Measurements from ENCODE around the gene CD81. TPM values are rescaled to one million over a fixed set of nuclear protein-coding genes. Genes with fewer than 3 reads are reported as not detected.

The CD81 gene
- total and polyA plus RNA-seq, 7 donors, result 75.9 to 155 (median 112) TPM

DNA sequence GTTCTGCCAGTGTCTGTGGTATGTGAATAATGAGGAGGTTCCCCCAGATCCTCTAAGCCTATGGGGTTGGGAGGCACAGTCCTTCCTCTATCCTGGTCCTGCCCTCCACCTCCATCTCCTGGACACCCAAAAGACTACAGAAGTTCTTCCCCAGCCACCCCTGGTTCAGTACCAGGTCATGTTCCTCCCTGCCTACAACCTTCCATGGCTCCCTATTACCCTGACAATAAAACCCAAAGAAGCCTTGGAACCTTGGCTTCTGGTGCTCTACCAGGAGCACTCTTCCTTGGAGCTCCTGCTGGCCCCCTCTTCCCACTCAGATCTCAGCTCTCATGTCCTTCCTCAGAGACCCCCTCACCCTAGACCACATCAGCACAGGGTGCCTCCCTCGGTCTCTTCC, 54.3 kb downstream of the CD81 start:
- H3K27me3 ChIP-seq (ENCODE audit: insufficient read depth in 3 of 3, low read length in 2 of 3), result peaks cover 0 to 5% (median 3%) of the 10 kb centered on the region in 3 donors
- DNase-seq (peak in 1 of 2 donors; percentile 8), ATAC-seq (no peak)
- intact Hi-C loops (cut with DNase I), result loop anchor here in 1 of 2 donors (5.0 kb wide), 1 partner anchor 91 kb away; no protein-coding TSS in a partner anchor
- H3K4me1 ChIP-seq, result no peaks in the 10 kb centered on the region
- H3K4me3 ChIP-seq, result no peak overlapping the region
- 60 to 79% (median 78%) methylated on average over 1 of the region's 1 CpG for WGBS, 3 donors
- no peak for TF ChIP-seq CTCF (IDR thresholded peaks at IDR 0.05)
- no peak overlapping the region for H3K27ac ChIP-seq
- H3K36me3 ChIP-seq (ENCODE audit: insufficient read depth in 1 of 2, low read depth in 1 of 2), result no peaks in the 10 kb centered on the region
- no peaks in the 10 kb centered on the region for H3K9me3 ChIP-seq

DNA sequence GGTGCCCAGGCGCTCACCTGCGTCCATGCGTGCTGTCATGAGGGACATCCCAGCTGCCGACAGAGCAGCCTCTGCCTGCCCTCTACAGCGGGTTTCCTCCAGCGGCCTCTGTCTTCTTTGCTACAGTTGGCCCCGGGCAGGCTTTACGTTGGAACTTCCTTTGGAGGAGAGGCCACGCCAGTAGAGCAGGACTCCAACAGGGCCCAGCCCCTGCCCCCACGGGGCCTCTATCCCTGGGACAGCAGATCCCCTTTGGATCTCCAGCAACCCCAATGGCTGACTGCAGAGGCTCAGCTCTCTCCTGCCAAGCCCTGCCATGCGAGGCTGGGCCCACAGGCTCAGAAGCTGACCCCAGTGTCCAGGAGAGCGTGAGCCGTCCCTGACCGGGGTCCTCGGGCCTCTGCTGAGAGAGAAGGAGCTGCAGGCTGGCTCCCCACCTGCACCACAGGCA, 55.1 kb downstream of the CD81 start:
- TF ChIP-seq CTCF (IDR thresholded peaks at IDR 0.05), result no peak
- Histone ChIP-seq H3K4me1 (no peaks in the 10 kb centered on the region), H3K27ac (no peak overlapping the region), H3K27me3 (ENCODE audit: insufficient read depth in 3 of 3, low read length in 2 of 3) (peaks cover 0 to 12% (median 3%) of the 10 kb centered on the region in 3 donors), H3K9me3 (no peaks in the 10 kb centered on the region), H3K36me3 (ENCODE audit: insufficient read depth in 1 of 2, low read depth in 1 of 2) (no peaks in the 10 kb centered on the region), H3K4me3 (no peak overlapping the region)
- 68 to 69% (median 68%) methylated on average over 13 to 15 of the region's 15 CpGs for WGBS, 3 donors
- intact Hi-C loops (cut with DNase I), result loop anchor here in 1 of 2 donors (5.0 kb wide), 1 partner anchor 90 kb away; no protein-coding TSS in a partner anchor
- ATAC-seq (no peak), DNase-seq (peak in 1 of 2 donors; percentile 42)

- H3K27ac ChIP-seq, result no peak overlapping the region
- TF ChIP-seq CTCF (IDR thresholded peaks at IDR 0.05), result no peak
- DNase-seq (peak; percentile 13 to 46), ATAC-seq (no peak)
- 83 to 98% (median 95%) methylated on average over 8 to 13 of the region's 13 CpGs for WGBS, 3 donors
- no peaks in the 10 kb centered on the region for H3K9me3 ChIP-seq
- H3K27me3 ChIP-seq (ENCODE audit: insufficient read depth in 3 of 3, low read length in 2 of 3), result peaks cover 0 to 17% (median 3%) of the 10 kb centered on the region in 3 donors
- H3K4me1 ChIP-seq, result no peaks in the 10 kb centered on the region
- intact Hi-C loops (cut with DNase I), result loop anchor here in 1 of 2 donors (5.0 kb wide), 1 partner anchor 90 kb away; no protein-coding TSS in a partner anchor
- H3K4me3 ChIP-seq, result no peak overlapping the region
- no peaks in the 10 kb centered on the region for H3K36me3 ChIP-seq (ENCODE audit: insufficient read depth in 1 of 2, low read depth in 1 of 2)
Observed at GRCh38 chr11:2432628-2433071, 55.5 kb downstream of the CD81 start.

DNA sequence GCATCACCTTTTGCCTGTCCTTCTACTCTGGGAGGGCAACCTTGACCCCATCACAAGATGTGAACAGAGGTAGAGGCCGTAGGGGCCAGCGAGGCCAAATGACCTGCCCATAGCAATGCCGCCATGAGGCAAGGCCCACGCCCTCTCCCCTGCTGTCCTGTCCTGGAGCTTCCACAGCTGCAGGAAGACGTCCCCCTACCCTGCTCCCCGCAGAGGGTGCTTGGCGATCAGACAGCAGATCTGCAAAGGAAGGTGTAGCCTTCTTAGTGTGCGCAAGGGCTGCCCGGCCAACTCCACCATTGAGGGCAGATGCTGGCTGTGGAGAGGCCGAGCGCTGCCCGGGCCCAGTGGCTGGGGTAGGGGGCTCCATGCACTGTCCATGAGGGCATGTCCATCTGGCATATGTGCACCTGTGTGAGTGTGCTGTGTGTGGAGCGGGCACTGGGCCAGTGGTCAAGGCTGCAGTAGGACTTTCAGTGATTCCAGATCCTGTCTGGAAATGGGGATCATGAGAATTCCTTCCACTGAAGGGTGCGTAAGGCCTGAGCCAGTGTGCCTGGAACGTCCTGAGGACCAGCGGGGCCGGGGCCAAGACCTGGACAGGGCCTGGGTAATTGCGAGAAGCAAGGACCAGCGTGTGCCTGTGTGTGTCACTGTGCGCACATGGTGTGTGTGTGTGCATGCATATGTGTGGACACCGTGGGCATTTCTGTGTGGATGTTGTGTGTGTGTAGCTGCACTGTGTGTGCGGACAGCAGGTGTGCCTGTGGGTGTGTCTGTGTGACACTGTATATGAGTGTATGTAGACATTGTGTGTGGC, 56.2 kb downstream of the CD81 start:
- TF ChIP-seq CTCF (IDR thresholded peaks at IDR 0.05), result no peak
- Histone ChIP-seq H3K36me3 (ENCODE audit: insufficient read depth in 1 of 2, low read depth in 1 of 2) (no peaks in the 10 kb centered on the region), H3K9me3 (no peaks in the 10 kb centered on the region), H3K27me3 (ENCODE audit: insufficient read depth in 3 of 3, low read length in 2 of 3) (peaks cover 0 to 17% (median 3%) of the 10 kb centered on the region in 3 donors), H3K27ac (no peak overlapping the region), H3K4me1 (no peaks in the 10 kb centered on the region), H3K4me3 (no peak overlapping the region)
- intact Hi-C loops (cut with DNase I), result loop anchor here in 1 of 2 donors (5.0 kb wide), 1 partner anchor 89 kb away; no protein-coding TSS in a partner anchor
- WGBS, 3 donors, result 82 to 87% (median 85%) methylated on average over 22 of the region's 22 CpGs
- ATAC-seq, result no peak
- peak in 1 of 2 donors; percentile 31 for DNase-seq
